GM18519 (cell line): ENCODE data around the gene PDE4D.
A peak's percentile ranks its signal among the peaks of the same experiment; 100 is the strongest.
"Not testable (repeated sequence)": the region's sequence is repeated elsewhere in the genome, so short reads cannot be mapped to it uniquely, and the experiment has no call there.

Source experiments
- ATAC-seq: cut with Tn5 transposase; IDR thresholded peaks from one replicate; pipeline ENCODE4 v1.9.1; 2021; ENCODE audit warnings: mild to moderate bottlenecking, moderate library complexity; ENCODE audit not compliant: unreplicated experiment, low FRiP score

PDE4D gene

DNA sequence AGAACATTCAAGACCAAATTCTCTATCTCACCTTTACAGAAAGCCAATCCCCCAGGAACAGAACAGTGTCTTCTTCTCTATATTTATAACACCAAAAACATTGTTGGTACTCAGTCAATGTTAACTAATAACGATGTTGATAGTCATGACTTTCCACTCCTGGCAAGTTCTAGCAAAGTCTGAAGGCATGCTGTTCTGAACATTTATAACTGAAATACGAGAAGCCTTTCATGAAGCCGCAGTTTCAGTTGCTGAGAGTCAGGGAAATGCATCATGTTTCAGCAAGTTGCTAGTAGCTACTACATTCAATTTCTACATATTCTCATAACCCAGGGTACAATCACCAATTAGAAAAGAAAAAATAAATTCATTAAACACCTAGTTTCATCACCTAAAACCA lies 301.4 kb downstream of the PDE4D start:
- no peak for ATAC-seq

DNA sequence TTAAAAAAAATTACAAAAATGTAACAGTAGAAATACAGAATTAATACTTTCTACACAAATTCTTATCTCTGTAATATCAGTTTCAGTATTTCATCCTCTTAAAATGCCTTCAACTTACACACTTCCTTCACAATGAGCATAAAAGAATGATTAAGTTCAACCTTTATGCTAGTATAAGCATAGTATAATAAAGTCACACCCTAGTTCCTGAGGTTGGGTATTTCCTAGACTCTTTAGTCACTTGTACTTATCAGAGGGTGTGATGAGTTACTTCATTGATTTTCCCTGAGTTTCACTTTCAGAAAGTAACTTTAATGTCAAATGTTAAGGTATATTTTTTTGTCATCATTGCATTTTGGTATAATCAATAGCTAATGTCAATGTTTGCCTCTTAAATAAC lies 302.4 kb downstream of the PDE4D start:
- ATAC-seq = peak; percentile 88

DNA sequence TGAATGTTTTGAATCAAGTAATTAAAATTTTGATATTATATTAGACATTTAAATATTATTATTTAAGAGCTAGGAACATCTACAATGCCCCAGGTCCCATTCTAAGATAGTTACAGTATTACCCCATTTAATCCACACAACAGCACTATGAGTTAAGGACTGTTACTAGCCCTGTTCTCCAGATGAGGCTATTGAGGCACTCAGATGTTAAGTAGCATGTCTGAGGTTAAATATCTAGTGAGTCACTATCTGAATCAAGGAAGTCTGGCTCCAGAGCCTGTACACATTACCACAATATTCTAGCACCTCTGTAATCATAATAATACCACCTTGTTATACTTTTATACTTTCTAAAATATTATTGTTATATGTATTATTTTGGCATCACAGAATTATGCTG lies 304.6 kb downstream of the PDE4D start:
- ATAC-seq = no peak

DNA sequence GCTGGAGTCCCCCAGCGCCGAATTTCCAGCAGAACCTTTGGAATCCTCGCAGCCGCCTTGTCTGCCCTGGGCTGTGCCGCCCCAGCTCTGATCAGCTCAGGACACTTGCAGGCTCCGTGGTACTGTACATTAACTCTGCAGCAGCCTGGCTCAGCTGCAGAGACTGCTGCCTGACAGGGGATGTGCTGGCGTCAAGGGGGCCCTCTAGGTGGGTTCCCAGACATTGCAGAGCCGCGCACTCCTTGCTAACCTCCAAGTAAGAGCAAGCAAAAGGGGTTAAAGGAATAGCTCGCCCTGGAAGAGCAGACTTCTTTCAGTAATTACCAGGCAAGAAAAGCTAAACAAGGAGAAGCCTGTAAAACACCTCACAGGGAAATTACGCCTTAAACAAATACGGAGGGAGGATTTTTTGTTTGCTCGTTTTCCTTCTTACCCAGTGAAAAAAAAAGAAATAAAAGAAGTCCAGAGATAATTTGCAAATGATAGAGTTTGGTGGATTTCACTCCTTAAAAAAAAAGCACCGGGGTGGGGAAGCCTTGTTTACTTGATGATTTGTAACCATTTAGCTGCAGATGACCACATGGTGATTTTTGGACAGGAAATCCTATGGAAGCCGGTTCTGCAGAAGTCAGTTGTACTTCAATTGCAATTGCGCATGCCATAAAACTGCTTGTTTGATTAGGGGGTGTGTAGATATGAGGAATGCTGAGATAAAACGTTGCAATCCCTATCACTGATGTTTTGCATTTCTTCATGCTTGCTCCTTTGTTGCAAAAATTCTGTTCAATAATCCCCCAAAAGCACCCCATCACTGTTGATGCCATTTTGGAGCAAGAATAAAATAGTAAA lies 305.8 kb downstream of the PDE4D start:
- no peak for ATAC-seq

DNA sequence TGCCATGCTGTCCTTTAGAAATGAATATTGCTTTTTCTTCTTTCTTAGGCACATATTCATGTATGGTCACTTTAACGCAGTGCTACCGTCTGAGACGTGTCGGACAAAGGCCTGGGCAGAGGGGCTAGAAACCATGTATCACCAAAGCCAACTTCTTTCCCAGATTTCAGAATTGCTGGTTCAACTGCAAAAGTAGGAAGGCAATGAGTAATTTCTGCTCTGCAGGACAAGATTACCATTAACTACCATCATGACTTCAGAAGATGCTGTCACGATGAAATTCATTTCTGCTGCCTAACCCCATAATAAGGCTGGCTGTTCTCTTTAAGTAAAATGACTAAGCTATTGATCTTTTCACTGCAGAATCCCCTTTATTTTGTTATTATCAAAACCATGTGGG lies 306.7 kb downstream of the PDE4D start:
- ATAC-seq = no peak

DNA sequence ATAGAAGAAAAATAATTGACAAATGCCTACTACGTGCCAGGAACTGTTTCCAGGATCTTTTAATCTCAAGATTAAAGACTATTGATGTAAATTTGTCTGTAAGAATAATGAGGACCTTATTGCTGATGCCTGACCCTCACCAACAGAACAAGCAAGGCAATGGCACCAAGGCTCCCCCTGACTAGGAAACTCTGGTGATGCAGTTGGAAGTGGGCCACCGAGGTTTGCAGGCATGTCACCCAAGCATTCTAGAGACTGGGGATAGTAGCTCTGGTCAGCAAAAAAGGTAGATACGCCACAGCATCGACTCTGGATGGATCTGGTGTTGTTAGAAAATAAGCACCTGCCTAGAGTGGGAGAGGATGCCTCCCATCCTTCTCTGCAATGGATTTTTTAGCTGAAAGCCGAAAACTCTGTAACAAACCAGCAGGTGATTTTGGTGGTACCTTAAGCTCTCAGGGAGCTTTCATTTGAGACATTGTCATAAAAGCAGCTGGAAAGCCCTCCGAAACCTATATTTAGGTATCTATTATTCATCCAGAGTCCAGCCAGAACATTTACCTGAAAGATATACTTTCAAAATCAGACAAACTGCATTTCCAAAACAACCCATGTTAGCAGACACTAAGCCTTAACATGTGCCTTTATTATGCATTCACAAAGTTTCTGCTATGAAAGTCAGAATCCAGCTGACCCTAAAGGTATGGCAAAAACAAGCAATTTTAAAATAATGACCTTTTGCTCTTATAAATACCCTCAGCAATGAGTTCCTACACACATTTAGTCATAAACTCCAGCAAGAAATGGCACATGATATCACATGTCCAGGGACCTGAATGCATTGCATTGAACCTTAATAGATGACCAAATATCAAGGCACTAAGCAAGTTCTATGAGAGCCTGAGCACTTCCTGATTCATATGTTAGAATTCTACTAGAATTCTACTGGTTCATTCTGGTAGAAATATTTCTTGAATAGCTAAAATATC lies 308.4 kb downstream of the PDE4D start:
- no peak for ATAC-seq

DNA sequence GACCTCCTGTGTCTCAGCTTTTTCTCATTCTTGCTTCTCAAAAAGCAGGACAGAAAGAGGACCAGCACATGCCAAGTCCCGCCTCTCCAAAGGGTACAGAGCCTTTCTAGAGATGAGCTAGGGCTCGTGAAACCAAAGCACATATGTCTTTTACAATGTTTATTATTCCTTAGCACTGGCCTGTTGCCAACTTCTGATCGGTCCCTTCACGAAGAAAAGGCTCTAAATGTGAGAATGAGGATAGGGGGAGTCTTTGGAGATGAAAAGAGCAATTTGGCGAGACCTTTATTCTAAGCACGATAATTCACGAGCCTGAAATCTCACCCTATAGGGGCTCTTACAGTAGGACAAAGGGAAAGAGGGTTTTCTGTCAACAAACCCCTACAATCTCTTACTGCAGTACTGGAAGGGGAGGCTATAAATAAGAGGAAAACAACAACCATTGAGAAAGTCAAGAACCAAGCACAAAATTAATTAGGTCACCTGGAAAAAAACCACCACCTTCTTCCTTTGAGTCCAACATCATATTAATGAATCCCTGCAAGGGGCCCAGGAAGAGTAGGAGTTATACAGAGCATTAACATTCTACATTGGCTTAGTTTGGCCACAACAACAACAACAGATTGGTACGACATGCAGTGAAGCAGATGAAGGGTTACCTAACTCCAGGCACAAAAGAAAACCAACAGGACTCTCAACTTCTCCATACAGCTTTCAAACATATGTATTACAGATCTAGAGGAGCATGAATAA lies 309.5 kb downstream of the PDE4D start:
- no peak for ATAC-seq

DNA sequence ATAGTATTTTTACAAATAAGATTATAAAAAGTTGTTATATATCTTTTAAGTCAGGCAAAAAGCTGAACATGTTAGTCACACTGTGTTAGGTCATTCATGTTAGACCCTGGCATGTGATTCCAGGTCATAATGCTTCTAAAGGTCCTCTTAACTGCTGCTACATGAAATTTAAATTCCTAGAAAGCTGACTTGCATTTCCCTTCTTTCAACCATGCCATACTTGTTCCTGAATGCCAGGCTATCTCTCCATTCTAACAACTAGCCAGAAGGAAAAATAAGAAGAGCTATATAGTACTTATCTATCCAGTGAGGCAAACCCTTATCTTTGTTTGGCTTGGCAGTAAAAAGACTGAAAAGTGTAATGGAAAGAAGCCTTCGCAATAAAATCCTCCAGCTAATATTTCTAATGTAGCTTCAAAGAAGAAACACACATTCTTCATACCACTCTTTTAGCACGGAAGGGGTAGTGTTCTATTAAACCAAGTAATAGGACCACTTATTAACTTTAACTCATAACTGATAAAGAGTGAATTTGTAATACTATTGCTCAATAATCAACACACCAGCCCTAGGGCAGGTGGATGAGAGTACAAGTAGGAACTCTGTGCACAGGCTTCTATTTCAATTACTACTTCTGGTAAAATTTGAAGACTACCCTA lies 310.2 kb downstream of the PDE4D start:
- ATAC-seq = no peak

DNA sequence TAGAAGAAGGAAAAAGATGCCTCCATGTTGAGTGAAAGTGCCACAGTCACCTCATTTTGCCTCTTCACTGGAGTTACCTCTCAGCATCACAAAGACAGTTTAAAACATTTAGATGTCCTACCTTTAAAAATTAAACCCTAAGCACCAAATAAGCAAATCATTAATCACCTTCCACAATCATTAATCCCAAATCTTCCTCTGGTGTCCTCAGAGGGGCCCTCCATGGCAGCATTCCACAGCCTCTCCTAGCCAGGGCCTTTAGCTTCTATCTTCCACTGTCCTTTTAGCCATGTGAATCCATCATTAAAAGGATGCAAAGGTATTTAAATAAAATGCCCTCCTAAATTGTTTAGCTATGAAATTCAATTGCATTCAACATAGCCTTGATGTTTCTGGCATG lies 310.8 kb downstream of the PDE4D start:
- ATAC-seq = no peak

DNA sequence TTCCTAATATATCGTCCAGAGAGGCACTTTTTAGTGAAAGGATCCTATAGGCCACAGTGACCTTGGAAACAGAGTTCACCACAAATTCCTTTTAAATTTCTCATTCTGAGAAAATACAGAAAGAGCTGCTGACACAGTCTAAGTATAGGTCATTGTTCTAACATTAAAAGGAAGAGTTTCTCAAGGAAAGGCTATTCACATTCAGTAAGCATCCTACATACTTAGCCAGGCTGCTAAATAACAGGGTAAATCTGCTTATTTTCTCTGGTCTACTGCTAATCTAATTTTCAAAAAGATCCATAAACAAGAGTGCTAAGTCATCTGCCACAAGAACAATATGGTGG lies 313.7 kb downstream of the PDE4D start:
- ATAC-seq = no peak

DNA sequence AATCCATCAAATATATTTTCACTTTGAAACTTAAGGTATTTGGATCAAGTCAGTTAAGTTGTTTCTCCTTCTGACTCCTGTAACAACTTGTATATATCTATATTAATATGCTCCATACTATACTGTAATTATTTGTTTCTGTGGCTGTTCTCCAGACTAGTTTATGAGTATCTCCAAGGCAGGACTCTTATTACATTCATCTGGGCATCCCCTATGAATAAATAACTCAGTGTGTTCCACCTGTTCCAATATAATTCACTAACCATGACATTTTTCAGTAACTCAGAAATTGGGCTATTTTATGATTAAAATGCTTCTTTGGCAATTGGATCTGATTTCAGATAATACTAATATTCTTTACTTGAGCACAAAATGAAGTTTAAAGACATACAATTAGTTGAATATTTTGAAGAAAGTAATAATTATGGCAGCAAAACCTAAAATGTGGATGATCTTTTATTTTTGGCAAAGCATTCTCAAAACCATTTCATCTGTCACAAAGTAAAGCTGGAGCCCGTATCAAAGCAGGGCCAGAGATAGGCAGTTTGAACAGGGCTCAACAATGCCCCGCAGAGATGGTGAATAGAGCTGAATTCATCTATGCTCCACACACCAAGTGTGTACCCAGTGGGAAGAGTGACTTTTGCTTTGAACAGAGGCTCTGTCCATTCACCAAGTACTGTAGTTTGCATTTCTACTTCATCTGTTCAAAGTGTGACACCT lies 314.3 kb downstream of the PDE4D start:
- ATAC-seq = no peak

DNA sequence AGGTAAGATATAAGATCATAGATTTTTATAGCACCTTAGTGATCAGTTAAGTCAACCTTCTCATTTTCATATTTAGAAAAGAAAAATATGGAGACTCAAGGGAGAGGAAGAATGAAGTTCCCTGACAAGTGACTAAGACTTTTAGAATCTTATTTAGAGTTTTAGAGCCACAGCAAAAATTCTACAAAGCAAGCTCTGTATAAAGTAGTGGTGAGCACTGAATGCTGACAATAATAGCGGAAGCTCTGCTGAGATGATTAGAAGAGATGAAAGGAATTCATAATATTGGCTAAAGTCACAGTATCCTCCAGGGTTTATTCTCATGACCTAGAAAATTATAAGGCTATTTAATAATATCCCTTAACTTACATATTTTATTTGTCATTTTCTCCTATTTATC lies 316.0 kb downstream of the PDE4D start:
- ATAC-seq = no peak

DNA sequence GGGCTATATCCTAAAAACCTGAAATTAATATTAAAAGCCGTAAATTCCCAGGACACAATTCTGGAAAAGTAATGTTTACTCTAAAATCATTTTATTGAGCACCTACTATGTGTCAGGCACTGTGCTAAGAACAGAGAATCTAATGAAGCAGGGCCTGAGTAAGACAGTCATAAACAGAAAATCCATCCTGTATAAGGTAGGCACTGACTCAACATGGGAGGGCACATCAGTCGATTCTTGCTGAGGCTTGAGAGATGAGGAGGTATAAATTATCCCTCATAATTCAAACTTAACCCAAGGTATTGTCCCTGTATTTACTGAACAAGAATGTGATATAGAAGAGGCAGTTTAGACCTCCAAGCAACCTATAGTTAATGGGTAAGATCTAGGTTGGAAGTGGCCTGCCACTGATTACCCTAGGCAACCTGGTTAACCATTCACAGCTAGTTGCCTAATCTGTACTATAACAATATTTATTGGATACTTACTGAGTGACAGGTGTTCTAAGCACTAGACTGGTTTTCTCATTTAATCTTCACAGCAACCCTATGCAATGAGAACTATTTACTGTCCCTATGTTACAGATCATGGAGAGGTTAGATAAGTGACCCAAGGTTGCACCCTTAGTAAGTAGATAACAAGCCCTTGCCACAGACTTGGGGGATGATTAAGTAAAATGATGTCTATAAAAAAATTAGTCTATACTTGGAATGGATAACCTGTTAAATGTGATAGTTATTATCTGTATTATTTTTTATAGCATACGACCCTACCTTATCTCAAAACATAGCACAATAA lies 317.7 kb downstream of the PDE4D start:
- no peak for ATAC-seq

DNA sequence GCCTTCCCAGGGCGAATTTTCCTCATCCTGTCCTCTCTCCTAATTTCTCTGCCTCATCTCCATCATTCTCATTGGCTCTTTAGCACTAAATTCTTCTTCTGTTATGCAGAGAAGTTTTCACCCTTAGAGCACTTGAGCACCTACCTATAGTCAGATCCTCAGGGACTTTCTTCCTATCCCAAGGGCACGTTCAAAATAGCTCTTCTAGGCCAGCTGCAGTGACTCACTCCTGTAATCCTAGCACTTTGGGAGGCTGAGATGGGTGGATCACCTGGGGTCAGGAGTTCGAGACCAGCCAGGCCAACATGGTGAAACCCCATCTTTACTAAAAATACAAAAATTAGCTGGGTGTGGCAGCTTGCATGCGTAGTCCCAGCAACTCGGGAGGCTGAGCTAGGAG lies 320.0 kb downstream of the PDE4D start:
- ATAC-seq = not testable (repeated sequence)

DNA sequence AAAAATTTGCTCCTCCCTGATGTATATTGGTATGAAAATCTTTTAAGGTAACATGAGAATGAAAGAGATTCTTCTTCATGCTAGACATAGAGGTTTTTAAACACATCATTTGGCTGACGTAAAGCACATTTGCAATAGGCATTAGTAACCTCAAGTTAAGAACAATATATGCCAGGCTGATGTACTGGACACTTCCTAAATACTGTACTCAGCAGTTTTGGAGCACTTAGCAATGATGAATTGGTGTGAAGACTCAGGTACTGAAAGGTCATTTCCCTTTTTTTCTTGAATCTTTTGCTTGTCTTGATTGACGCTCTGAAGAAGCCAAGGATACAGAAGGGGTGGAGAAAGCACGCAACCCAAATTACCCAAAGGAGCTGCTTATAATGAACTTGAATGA lies 322.5 kb downstream of the PDE4D start:
- no peak for ATAC-seq

DNA sequence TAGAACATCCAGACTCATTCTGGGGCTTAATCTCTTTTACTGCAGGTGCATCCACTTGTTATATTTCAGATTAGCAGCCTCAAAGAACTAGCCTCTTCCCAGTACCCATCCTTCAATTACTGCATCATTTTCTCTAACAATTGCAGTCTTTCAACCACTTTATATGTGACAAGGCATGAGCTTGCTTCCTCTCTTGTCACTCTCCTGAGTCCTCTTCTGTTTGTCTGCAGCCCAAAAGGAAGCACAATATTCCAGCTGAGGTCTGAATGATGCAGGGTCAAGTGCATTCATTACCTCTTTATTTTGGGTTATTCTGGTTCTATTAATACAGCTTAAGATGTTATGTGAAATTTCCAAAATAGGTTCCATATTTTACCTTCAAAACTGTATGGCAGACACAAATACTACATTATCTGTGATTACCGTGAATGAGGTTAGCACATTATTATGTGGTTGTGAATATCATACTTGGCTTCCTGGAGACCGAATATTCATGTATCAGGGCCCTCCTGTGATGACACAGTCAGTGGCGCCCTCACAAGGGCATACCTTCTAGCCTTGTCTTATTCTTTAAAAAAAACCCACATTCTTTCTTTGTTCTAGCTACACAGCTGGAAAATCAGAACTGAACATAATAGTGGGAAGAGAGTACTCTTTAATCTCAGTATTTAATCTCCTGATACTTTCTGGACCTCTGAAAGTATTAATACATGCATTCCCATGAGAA lies 323.8 kb downstream of the PDE4D start:
- no peak for ATAC-seq

DNA sequence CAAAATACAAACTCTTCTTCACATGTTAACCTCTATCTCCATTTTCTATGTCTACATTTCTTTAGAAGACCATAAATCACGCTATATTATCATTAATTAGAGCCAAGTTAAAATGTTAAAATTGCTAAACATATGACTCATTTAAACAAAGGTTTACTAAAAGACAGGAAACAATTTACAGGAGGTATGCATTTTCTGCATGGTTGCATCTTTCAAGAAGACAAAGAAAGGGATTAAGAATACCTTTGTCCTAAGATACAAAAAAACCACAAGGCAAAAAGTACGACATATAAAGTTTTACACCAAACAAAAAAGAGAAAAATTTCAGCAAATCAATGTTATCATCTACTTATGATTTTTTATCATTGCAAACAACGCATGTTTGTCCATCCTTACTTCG lies 324.4 kb downstream of the PDE4D start:
- ATAC-seq = no peak

DNA sequence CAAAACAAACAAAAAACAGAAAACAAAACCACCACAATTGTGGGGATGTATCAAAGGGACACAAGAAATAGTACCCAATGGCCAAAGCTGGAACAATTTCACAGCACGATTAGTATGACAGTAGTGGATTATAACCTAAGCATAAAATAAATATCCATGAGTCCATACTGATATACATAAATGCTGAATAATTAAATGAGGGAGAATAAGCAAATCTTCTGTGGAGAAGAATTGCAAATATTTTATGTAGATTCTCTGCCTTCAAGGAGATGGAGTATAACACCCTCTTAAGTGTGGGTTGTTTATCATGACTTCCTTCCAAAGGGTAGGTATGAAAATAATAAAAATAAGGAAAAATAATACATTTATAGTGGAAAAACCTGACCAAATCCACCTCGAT lies 325.4 kb downstream of the PDE4D start:
- ATAC-seq = no peak
